Measurements from ENCODE around the gene ARHGAP24.
"Not testable (repeated sequence)": the region's sequence is repeated elsewhere in the genome, so short reads cannot be mapped to it uniquely, and the experiment has no call there.

Gene ARHGAP24

DNA sequence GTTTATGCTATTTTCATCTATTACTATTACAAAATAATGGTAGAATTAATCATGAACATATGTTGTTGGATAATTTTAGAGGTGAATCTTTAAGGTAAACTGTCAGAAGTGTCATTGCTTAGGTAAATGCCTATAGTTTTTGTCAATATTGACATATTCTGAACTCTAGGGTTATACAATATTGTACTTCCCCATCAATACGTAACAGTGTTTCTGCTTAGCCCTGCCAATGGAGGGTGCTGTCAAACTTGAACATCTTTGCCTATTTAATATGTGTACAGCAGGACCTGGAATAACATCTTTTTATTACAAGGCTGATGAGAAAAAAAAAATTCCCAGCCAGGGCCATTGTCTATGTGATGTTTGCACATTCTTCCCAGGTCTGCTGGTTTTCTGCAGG, 40.8 kb downstream of the ARHGAP24 start:
- DNase-seq (ENCODE audit: low read depth in 2 of 2): no peak

DNA sequence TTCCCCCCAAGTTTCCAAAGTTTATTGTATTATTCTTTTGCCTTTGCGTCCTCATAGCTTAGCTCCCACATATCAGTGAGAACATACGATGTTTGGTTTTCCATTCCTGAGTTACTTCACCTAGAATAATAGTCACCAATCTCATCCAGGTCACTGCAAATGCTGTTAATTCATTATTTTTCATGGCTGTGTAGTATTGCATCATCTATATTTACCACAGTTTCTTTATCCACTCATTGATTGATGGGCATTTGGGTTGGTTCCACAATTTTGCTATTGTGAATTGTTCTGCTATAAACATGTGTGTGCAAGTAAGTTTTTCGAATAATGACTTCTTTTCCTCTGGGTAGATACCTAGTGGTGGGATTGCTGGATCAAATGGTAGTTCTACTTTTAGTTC, 43.6 kb downstream of the ARHGAP24 start:
- DNase-seq (ENCODE audit: low read depth in 2 of 2): not testable (repeated sequence)

DNA sequence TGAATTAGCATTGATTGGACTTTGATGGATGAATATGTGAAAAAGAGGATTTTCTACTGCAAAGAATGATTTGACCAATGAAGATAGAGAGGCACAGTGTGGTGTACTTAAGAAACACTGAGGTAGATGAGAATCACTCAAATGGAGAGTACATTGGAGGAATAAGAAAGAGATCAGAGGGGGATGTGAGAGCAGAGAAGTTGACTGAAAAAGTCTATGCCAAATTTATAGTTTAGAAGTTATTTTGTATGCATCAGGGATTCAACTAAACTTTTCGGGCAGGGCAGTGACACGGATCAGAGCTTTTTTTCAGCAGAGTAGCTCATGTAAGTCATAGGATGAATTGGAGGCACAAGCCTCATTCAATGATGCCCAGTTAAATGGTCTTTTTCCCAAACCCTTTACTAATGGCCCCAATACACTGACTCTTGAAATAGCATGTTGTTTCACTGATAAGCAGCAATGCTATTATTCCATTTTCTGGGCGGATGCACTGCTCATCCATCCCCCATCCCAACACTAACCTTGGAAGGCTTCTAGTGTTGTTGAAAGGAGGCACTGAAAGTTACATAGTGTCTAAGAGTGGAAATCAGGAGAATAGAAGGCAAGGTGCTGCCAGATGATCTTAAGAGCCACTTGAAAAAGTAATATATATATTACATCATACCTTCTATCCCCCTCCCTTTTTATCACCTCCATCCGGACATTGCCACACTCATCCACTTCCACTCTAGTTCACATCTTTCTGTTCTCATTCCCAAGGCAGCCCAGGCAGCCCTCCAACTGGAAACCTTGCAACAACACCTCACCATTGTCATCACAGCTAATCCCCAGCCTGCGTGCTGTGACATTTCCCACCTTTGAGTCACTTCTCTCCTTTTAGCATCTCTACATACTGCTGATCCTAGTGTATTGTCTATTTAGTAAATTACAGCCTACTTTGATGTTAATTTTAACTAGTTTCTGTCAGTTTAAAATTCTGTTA, 46.1 kb downstream of the ARHGAP24 start:
- DNase-seq (ENCODE audit: low read depth in 2 of 2): no peak

DNA sequence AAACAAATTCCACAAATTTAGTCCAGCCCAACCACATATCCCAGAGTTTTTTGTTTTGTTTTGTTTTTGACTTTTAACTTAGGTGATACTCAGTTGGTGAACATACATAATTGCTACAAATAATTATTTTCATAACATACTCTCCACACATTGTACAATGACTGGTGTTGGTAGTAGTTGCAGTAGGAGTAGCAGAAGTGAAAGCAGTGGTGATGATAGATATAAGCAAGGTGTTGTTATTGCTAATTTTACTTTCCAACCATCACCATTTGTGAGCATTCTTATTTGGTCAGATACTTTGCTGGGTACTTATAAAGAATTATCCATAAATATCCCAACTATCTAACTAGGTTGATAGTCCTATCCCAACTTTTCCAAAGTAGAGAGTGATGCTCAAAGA, 47.3 kb downstream of the ARHGAP24 start:
- DNase-seq (ENCODE audit: low read depth in 2 of 2): no peak

DNA sequence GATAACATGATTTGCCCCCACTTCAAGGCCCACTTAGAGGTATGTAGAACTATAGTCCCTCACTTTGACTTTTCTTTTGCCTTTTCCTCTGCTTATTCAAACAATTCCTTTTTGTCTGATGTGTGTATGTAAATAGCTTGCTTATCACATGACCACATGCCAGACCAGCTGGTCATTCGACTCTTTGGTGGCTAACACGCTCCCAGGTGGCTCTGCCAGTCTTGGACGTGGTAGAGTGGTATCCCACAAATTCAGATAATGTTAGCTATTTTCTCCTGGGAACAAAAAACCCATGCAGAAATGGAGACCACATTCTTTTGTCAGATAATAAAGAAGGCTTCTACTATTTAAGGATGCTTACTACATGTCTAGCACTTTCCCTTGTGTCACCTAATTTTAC, 47.9 kb downstream of the ARHGAP24 start:
- no peak for DNase-seq (ENCODE audit: low read depth in 2 of 2)

DNA sequence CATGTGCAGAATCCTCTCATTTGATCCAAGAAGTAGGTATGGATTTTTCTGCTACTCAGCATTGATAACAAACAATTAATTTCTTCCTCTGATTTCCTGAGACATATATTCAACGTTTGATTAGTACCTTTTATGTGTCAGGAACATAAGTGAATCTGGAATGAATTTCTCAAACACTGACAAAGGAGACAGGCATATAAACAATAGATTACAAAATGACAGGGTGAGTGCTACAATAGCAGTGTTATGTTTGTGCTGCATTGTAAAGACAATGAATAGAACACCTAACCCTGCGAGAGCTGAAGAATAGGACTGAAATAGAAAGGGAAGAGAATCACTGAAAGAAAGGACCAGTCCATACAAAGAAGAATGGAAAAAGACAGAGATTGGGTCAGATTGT, 52.9 kb downstream of the ARHGAP24 start:
- no peak for DNase-seq (ENCODE audit: low read depth in 2 of 2)

DNA sequence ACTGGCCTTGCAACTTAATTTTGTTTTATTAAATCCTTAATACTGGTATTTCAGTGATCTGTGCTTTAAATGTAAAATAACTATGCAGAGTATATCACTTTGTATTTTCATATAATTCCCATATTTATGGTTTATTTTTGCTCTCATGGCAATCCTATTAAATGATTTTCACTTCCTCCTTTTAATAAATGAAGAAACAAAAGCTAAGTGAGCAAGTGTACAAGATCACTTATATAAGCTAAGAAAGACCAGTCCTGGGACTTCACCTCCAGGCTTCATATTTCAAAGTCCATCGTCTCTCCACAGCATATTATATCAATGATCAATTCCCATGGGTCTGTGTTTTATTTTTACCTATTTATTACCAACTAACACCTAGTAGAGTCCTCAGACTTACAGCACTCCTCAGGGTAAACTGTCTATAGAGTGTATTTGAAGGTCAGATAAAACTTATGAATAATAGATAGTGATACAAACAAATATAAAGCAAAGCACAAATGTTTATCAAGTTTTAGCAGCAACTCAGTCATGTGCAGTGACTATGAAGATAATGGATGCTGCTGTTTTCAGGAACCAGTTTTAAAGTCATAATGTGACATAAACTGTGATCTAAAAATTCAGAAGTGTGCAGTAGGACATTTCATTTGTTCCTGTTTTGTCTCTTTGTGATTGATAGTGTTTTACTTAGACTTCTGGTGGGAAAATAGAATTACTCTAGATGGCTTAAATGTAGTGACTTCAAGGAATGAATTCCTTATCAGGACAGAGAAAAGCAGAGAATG, 56.8 kb downstream of the ARHGAP24 start:
- no peak for DNase-seq (ENCODE audit: low read depth in 2 of 2)

DNA sequence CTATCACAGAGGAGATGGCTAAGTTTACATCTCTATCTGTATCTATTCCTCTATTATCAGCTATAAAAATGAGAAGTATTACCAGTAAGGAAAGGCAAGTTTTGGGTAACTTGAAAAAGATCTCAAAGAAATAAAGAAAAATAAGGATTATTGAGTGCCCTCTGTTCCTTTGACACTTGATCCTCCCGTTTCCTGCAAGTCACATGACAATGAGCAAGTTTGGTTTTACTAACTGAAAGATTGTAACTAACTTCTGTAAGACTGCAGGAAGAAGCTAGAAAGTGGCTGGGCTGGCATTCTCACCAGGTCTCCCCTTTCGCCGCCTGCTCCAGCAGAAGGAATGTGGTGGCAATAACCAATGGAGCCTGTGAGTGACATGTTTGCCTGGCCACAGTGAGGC, 59.2 kb downstream of the ARHGAP24 start:
- DNase-seq (ENCODE audit: low read depth in 2 of 2): no peak

DNA sequence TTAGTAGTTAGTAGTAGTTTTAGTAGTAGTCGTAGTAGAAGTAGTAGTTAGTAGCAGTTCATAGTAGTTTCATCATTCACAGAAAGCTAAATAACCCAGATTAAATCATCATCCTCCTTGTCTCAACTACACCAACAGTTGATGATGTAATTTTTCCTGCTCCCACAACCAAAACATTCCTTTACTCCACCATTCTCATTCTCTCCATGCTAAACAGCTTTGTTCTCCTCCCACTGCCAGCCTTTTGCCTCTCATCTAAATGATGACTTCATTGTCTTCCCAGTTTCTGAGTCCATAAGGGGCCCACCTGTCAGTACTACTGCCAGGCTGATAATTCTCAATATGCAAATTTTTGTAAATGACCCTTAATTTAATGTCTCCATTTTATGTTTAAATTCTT, 68.9 kb downstream of the ARHGAP24 start:
- no peak for DNase-seq (ENCODE audit: low read depth in 2 of 2)

DNA sequence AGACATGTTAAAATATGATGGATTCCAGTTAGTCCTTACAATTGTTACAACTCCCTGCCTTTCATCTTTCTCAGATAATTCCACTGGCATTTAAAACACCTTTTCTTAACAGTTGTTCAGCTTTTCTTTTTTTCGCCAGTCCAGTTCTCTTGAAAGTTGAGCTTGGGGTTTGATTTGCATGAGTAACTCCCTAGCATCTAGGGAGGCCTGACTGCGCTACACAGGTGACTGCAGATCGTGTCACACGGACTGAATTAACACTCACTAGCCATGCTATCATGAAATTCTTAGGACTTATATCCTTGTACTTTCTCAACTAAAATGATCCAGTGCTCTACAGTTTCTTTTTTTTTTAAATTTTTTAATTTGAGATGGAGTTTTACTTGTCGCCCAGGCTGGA, 69.8 kb downstream of the ARHGAP24 start:
- no peak for DNase-seq (ENCODE audit: low read depth in 2 of 2)

DNA sequence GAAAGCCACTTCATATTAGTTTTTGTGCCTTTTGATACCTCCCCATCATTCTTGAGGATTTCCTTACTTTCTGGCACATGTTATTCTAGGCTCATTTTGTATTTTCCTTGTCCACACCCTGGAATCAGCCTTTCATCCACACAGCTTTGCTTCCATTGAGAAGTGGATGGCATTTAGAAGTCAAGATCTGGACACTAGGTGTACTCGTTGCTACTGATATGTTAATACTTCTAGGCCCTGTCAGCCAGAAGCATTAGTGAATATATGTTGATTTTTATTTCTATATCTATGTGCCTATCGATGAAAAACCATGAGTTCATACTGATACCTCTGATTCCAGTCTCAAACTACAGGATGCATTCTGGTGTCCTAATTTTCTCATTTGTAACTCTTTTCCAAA, 73.2 kb downstream of the ARHGAP24 start:
- DNase-seq (ENCODE audit: low read depth in 2 of 2): no peak

DNA sequence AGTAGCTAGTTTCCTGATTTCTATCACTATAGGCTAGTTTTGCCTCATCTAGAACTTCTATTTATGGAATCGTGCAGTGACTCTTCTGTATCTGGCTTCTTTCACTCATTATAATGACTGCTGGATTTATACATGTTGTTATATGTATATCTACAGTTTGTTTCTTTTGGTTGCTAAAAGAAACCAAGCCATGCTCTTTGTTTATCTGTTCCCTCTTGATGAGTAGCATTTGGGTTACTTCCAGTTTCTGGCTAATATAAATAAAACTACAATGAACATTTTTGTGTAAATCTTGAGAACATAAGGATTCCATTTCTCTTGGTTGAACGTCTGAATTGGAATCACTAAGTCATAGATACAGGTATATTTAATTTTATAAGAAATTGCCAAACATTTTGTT, 73.9 kb downstream of the ARHGAP24 start:
- DNase-seq (ENCODE audit: low read depth in 2 of 2): no peak

DNA sequence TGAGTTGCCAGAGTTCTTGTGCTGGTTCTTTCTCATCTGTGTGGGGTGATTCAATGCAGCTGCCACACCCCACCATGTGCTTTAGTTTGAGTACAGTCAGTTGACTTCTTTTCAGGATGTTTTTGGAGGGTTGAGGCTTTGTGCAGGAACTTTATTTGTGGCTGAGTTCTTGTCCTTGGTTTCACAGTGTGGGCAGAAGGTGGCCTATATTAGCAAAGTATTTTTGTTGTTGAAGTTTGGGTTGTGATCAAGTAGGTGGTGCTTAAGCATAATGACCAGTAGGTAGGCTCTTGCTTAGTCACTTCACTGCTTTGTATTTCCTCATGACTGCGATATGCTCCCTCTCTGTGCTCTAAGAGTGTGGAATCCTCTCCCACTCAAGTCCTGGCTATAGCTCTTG, 80.3 kb downstream of the ARHGAP24 start:
- DNase-seq (ENCODE audit: low read depth in 2 of 2): no peak

DNA sequence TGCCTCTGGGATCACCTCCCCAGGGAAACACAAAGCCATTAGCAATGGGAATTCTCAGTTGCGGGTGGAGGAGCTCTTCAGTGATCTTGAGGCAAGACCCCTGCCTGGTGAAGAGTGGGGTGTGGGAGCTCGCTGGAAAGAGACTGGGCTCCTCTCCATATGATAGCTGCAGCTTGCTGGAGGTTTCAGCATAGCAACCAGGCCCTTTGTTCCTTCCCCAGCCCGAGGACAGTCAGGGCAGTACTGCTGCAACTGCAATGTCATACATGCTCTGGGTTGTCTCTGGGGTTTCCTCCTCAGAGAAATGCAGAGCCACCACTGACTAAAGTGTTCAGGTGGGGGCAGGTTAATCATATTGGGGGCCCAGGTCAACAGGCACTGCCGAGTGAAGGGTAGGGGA, 81.3 kb downstream of the ARHGAP24 start:
- no peak for DNase-seq (ENCODE audit: low read depth in 2 of 2)

DNA sequence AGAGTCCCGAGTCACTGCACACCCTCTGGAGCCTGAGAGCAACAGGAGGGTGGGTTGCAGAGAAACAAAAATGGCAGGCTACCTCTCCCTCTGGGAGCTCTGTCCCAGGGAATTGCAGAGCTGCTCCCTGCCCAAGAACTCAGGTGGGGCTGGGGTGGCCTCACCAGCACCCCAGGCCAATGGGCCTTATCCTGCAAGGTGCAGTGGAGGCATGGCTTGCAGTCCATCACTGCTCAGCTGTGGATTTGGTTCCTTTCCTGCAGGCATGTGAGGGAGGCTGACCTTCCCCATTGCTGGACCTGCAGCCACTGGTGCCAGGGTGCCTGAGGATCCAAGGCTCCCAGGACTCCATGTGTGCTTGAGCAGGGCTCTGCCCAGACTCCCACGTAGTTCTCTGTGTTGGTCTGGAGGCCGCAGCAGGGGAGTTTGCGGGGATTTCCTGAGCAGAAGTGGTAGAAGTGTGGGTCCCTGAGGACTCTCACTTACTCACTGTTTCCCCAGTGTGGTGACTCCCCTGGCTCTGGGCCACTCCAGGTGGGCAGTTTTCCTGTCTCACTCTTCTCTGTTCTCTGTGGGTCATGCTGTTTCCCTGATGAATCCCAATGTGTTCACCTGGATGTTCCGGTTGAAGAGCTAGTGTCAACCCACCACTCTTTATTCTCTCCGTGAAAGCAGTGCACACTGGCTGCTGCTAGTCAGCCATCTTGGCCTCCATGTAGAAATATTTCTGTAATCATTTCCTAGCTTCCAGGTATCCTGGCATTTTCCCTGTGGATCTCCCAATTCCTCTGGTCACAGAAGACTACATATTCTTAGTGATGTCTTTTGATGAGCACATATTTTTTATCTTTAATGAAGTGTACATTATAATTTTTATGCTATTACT, 82.3 kb downstream of the ARHGAP24 start:
- DNase-seq (ENCODE audit: low read depth in 2 of 2): no peak

DNA sequence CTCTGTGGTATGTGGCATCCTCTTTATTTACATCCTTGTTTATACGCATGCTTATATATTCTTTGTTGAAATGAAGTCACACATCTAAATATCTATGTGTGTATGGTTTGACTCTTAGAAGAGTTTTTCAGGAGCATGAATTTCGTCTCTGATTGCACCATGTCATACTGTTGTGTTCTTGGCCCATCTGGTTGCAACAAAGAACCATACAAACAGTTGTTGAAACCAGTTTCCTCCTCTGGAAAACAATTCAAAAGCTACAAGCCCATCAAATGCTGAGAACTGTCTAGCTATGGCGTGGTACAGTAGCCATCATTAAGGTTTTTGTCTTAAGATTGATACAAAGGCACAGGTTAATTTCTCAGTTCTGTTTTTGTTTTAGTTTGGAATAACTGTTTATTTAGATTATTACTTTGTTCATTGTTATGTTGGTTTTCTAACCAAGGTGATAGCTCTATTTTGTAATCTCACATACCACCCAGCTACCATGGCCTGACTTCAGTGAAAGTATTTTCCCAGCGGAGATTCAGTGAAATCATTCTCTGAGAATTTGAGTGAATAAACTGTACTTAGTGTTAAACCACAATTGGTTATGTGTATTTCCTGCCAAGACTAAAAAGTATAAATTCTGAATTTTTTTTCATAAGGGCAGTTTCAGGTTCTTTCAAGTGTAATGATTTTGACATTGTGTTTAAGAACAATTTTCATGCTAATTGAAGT, 91.0 kb downstream of the ARHGAP24 start:
- DNase-seq (ENCODE audit: low read depth in 2 of 2): no peak

DNA sequence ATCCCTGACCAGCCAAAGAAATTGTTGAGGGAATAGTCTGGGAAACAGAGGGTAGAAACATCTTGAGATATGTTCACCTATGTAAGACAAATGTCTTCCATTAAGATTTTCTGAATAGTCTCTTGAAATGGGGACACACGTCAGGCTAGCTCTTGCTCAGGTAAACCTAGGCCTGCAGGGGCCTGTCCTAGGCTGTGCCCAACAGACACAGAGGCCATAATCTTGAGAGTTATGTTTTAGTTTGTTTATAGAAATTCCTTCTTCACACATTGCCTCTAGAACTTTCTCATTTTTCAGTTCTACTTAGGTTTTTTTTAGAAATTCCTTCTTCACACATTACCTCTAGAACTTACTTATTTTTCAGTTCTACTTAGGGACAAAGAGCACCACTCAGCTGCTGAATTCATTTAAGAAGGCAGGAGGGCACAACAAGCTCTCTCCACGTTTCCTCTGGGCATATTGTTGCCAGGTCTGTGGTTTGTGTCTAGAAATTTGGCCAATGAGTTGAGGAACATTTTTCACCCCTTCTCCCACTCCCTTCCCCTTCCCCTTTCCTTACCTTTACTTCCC, 94.9 kb downstream of the ARHGAP24 start:
- DNase-seq (ENCODE audit: low read depth in 2 of 2): no peak

DNA sequence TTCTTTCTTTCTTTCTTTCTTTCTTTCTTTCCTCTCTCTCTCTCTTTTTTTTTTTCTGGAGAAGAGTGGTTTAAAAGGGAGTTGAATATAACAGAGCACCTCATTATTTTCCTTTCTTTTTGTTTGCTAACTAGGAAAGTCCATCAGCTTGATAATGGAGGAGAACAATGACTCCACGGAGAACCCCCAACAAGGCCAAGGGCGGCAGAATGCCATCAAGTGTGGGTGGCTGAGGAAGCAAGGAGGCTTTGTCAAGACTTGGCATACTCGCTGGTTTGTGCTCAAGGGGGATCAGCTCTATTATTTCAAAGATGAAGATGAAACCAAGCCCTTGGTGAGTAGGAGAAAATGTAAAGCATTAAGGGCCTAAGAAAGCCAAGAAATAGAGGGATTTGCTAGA, 95.4 kb downstream of the ARHGAP24 start:
- DNase-seq (ENCODE audit: low read depth in 2 of 2): no peak

DNA sequence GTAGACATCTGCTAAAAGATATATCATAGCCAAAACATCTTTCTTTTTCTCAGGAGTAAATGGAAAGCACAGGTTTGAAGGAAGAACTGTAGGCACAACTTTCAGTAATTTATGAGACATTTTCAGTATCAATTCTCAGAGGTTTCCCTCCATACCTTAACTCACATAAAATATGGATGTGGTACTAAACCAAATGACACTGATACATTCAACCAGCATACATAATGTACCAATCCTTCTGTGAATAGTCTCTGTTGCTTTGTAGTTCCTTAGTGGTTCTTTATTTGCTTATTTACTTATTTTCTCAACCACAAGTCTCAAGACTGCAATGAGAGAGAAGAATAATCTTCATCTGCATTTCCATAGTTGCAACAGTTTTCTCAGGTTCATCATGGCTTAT, 96.1 kb downstream of the ARHGAP24 start:
- DNase-seq (ENCODE audit: low read depth in 2 of 2): no peak

DNA sequence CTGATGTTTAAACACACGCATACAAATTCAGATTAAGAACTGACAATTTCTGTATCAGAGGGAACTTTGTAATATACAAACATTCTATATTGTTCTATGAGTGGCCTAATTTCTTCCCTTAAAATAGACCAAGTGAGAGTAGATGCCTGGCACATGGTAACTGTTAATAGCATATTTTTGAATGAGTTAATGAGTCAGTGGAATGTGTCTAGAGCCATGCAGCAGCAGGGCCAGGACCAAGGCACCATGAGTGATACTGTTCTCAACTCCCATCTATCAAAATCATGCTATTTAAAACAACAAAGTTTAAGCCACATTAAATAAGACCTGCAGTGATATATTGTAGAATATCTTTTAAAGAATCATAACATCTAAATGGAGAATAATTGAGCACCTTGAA, 98.3 kb downstream of the ARHGAP24 start:
- DNase-seq (ENCODE audit: low read depth in 2 of 2): no peak

DNA sequence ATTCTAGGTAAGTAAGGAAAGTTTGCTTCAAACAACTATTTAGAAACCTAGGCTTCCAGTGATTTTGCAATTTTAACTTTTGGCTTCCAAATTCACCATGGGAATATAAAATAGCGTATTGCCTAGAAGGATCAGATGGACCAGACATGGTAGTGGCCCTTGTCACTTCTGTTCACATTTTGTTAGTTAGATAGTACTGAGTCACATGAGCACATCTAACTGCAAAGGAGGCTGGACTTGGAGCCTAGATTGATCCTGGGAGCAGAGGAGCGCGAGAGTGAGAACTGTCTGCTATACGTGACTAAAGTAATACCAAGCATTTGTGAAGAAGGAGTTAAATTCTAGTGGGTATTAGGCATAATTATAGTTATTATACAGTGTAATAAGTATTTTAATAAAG, 102.4 kb downstream of the ARHGAP24 start:
- no peak for DNase-seq (ENCODE audit: low read depth in 2 of 2)
